ENCODE measurements around the gene RDH14. TPM values are rescaled to one million over a fixed set of nuclear protein-coding genes. Genes with fewer than 3 reads are reported as not detected.

Gene RDH14, protein sequence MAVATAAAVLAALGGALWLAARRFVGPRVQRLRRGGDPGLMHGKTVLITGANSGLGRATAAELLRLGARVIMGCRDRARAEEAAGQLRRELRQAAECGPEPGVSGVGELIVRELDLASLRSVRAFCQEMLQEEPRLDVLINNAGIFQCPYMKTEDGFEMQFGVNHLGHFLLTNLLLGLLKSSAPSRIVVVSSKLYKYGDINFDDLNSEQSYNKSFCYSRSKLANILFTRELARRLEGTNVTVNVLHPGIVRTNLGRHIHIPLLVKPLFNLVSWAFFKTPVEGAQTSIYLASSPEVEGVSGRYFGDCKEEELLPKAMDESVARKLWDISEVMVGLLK
- 10 to 100 TPM in 3 of 4 donors, 1 to 10 TPM in 1; 9.7 to 31.6 (median 18.0) TPM for polyA plus RNA-seq
- long read RNA-seq, donor 1, result 0 reads
- long read RNA-seq, donor 2, transcript RDH14-201 (2 exons, 1,587 nt), result major isoform, 6 of 6 reads
- long read RNA-seq, donor 2, partial matches to known transcripts, result 0 of 6 reads
- long read RNA-seq, donor 2, other reads (novel, unspliced or antisense), result 0 of 6 reads
- long read RNA-seq, donor 3, transcript RDH14-201 (2 exons, 1,587 nt), result major isoform, 12 of 12 reads
- long read RNA-seq, donor 3, partial matches to known transcripts, result 0 of 12 reads
- long read RNA-seq, donor 3, other reads (novel, unspliced or antisense), result 0 of 12 reads
- long read RNA-seq, donor 4, partial matches to known transcripts, result 0 of 1 reads
- long read RNA-seq, donor 4, other reads (novel, unspliced or antisense), result 0 of 1 reads
- long read RNA-seq, donor 5, partial matches to known transcripts, result 0 of 4 reads
- long read RNA-seq, donor 5, other reads (novel, unspliced or antisense), result 0 of 4 reads
- long read RNA-seq, donor 6, transcript RDH14-201 (2 exons, 1,587 nt), result major isoform, 11 of 11 reads
- long read RNA-seq, donor 6, partial matches to known transcripts, result 0 of 11 reads
- long read RNA-seq, donor 6, other reads (novel, unspliced or antisense), result 0 of 11 reads
- long read RNA-seq, donor 7, result 0 reads
- long read RNA-seq, donor 8, result 0 reads
- long read RNA-seq, donor 9, partial matches to known transcripts, result 0 of 3 reads
- long read RNA-seq, donor 9, other reads (novel, unspliced or antisense), result 0 of 3 reads
- long read RNA-seq, donor 10, transcript RDH14-201 (2 exons, 1,587 nt), result major isoform, 21 of 21 reads
- long read RNA-seq, donor 10, partial matches to known transcripts, result 0 of 21 reads
- long read RNA-seq, donor 10, other reads (novel, unspliced or antisense), result 0 of 21 reads

GRCh38 chr2:18560031-18560796 lies at the start of gene RDH14:
TSS of gene RDH14 (minus strand) at chr2:18560653. CDS start at chr2:18560572, 81 bp downstream.
- H3K36me3 ChIP-seq (ENCODE audit: control insufficient read depth in 3 of 3, insufficient read depth in 2 of 3, low read depth in 1 of 3, low read length in 3 of 3), result peaks cover 1 to 4% (median 1%) of the 10 kb centered on the region in 3 donors
- H3K4me1 ChIP-seq (ENCODE audit: control insufficient read depth in 3 of 3, insufficient read depth in 2 of 3, low read depth in 1 of 3, low read length in 2 of 3), result peaks cover 6 to 16% (median 7%) of the 10 kb centered on the region in 3 donors
- H3K9me3 ChIP-seq (ENCODE audit: control insufficient read depth in 2 of 2, insufficient read depth in 1 of 2, low read depth in 1 of 2, low read length in 1 of 2), result peaks cover 3 to 4% of the 10 kb centered on the region in 2 donors
- H3K27ac ChIP-seq (ENCODE audit: low read depth in 1 of 3, low read length in 2 of 3), result peak within 1 kb of the TSS; percentile 93 to 100 (median 97)
- no peak for FAIRE-seq
- no peaks in the 10 kb centered on the region for H3K27me3 ChIP-seq (ENCODE audit: control insufficient read depth in 3 of 3, insufficient read depth in 3 of 3, low read length in 3 of 3)
- peak; percentile 96 to 98 for DNase-seq
- 1% methylated on average over 66 to 81 of the region's 81 CpGs for WGBS, 3 donors
- H3K4me3 ChIP-seq (ENCODE audit: low read depth in 1 of 3, low read length in 3 of 3), result peak within 1 kb of the TSS; percentile 63 to 91 (median 83)

- no peaks in the 10 kb centered on the region for H3K9me3 ChIP-seq (ENCODE audit: control insufficient read depth in 2 of 2, insufficient read depth in 1 of 2, low read depth in 1 of 2, low read length in 1 of 2)
- peaks cover 0 to under 1% (median 0%) of the 10 kb centered on the region in 3 donors for H3K4me1 ChIP-seq (ENCODE audit: control insufficient read depth in 3 of 3, insufficient read depth in 2 of 3, low read depth in 1 of 3, low read length in 2 of 3)
- no peak overlapping the region for H3K27ac ChIP-seq (ENCODE audit: low read depth in 1 of 3, low read length in 2 of 3)
- no peaks in the 10 kb centered on the region for H3K27me3 ChIP-seq (ENCODE audit: control insufficient read depth in 3 of 3, insufficient read depth in 3 of 3, low read length in 3 of 3)
- no peak overlapping the region for H3K4me3 ChIP-seq (ENCODE audit: low read depth in 1 of 3, low read length in 3 of 3)
- no peaks in the 10 kb centered on the region for H3K36me3 ChIP-seq (ENCODE audit: control insufficient read depth in 3 of 3, insufficient read depth in 2 of 3, low read depth in 1 of 3, low read length in 3 of 3)
- WGBS, 3 donors, result 59 to 94% (median 82%) methylated on average over 1 of the region's 1 CpG
- FAIRE-seq (no peak), DNase-seq (no peak)
These were observed 49.6 kb upstream of the RDH14 start for GRCh38 chr2:18610090-18610489.

- Histone ChIP-seq H3K27ac (ENCODE audit: low read depth in 1 of 3, low read length in 2 of 3) (no peak overlapping the region), H3K36me3 (ENCODE audit: control insufficient read depth in 3 of 3, insufficient read depth in 2 of 3, low read depth in 1 of 3, low read length in 3 of 3) (no peaks in the 10 kb centered on the region), H3K4me3 (ENCODE audit: low read depth in 1 of 3, low read length in 3 of 3) (no peak overlapping the region), H3K9me3 (ENCODE audit: control insufficient read depth in 2 of 2, insufficient read depth in 1 of 2, low read depth in 1 of 2, low read length in 1 of 2) (no peaks in the 10 kb centered on the region), H3K4me1 (ENCODE audit: control insufficient read depth in 3 of 3, insufficient read depth in 2 of 3, low read depth in 1 of 3, low read length in 2 of 3) (peaks cover 0 to 2% (median 0%) of the 10 kb centered on the region in 3 donors), H3K27me3 (ENCODE audit: control insufficient read depth in 3 of 3, insufficient read depth in 3 of 3, low read length in 3 of 3) (no peaks in the 10 kb centered on the region)
- DNase-seq (no peak), FAIRE-seq (no peak)
These were observed 44.7 kb upstream of the RDH14 start for GRCh38 chr2:18605115-18605514.

- H3K27ac ChIP-seq (ENCODE audit: low read depth in 1 of 3, low read length in 2 of 3), result no peak overlapping the region
- H3K4me1 ChIP-seq (ENCODE audit: control insufficient read depth in 3 of 3, insufficient read depth in 2 of 3, low read depth in 1 of 3, low read length in 2 of 3), result peaks cover 0 to 2% (median 0%) of the 10 kb centered on the region in 3 donors
- H3K27me3 ChIP-seq (ENCODE audit: control insufficient read depth in 3 of 3, insufficient read depth in 3 of 3, low read length in 3 of 3), result no peaks in the 10 kb centered on the region
- FAIRE-seq (no peak), DNase-seq (no peak)
- no peaks in the 10 kb centered on the region for H3K36me3 ChIP-seq (ENCODE audit: control insufficient read depth in 3 of 3, insufficient read depth in 2 of 3, low read depth in 1 of 3, low read length in 3 of 3)
- WGBS, 3 donors, result 60 to 84% (median 84%) methylated on average over 2 of the region's 2 CpGs
- H3K4me3 ChIP-seq (ENCODE audit: low read depth in 1 of 3, low read length in 3 of 3), result no peak overlapping the region
- H3K9me3 ChIP-seq (ENCODE audit: control insufficient read depth in 2 of 2, insufficient read depth in 1 of 2, low read depth in 1 of 2, low read length in 1 of 2), result no peaks in the 10 kb centered on the region
These were observed 44.1 kb upstream of the RDH14 start for GRCh38 chr2:18604531-18604885.

- Histone ChIP-seq H3K27me3 (ENCODE audit: control insufficient read depth in 3 of 3, insufficient read depth in 3 of 3, low read length in 3 of 3) (no peaks in the 10 kb centered on the region), H3K9me3 (ENCODE audit: control insufficient read depth in 2 of 2, insufficient read depth in 1 of 2, low read depth in 1 of 2, low read length in 1 of 2) (no peaks in the 10 kb centered on the region), H3K4me3 (ENCODE audit: low read depth in 1 of 3, low read length in 3 of 3) (no peak overlapping the region), H3K27ac (ENCODE audit: low read depth in 1 of 3, low read length in 2 of 3) (no peak overlapping the region), H3K36me3 (ENCODE audit: control insufficient read depth in 3 of 3, insufficient read depth in 2 of 3, low read depth in 1 of 3, low read length in 3 of 3) (no peaks in the 10 kb centered on the region), H3K4me1 (ENCODE audit: control insufficient read depth in 3 of 3, insufficient read depth in 2 of 3, low read depth in 1 of 3, low read length in 2 of 3) (peaks cover 0 to 2% (median 0%) of the 10 kb centered on the region in 3 donors)
- DNase-seq, result no peak
- FAIRE-seq, result no peak
- WGBS, 3 donors, result 88 to 93% (median 93%) methylated on average over 3 of the region's 3 CpGs
These were observed 43.5 kb upstream of the RDH14 start for GRCh38 chr2:18603854-18604530.

DNA sequence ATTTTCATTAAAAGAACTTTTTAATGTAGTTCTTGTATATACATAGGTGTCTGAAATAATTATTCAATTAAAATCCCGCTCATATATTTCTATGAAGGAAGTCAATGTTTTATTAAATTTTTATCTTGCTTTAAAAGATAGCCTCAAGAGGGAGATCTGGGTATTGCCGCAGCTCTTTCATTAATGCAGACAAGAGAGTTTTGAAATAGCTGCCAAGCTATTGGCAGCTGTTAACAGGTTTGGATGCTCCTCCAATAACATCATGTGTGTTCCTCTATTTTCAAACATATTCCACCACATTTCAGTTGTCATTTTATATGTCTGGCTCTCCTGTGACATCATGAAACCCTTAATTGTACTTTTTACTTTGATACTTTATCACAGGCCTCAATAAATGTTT lies 41.8 kb upstream of the RDH14 start:
- no peaks in the 10 kb centered on the region for H3K36me3 ChIP-seq (ENCODE audit: control insufficient read depth in 3 of 3, insufficient read depth in 2 of 3, low read depth in 1 of 3, low read length in 3 of 3)
- H3K27me3 ChIP-seq (ENCODE audit: control insufficient read depth in 3 of 3, insufficient read depth in 3 of 3, low read length in 3 of 3), result no peaks in the 10 kb centered on the region
- FAIRE-seq (no peak), DNase-seq (no peak)
- H3K27ac ChIP-seq (ENCODE audit: low read depth in 1 of 3, low read length in 2 of 3), result no peak overlapping the region
- H3K9me3 ChIP-seq (ENCODE audit: control insufficient read depth in 2 of 2, insufficient read depth in 1 of 2, low read depth in 1 of 2, low read length in 1 of 2), result no peaks in the 10 kb centered on the region
- 90 to 92% (median 91%) methylated on average over 2 of the region's 2 CpGs for WGBS, 3 donors
- peaks cover 0 to 2% (median 0%) of the 10 kb centered on the region in 3 donors for H3K4me1 ChIP-seq (ENCODE audit: control insufficient read depth in 3 of 3, insufficient read depth in 2 of 3, low read depth in 1 of 3, low read length in 2 of 3)
- no peak overlapping the region for H3K4me3 ChIP-seq (ENCODE audit: low read depth in 1 of 3, low read length in 3 of 3)

GRCh38 chr2:18600255-18600613 lies 39.8 kb upstream of the RDH14 start:
- 35 to 54% (median 50%) methylated on average over 2 of the region's 2 CpGs for WGBS, 3 donors
- H3K9me3 ChIP-seq (ENCODE audit: control insufficient read depth in 2 of 2, insufficient read depth in 1 of 2, low read depth in 1 of 2, low read length in 1 of 2), result peaks cover 0 to 3% of the 10 kb centered on the region in 2 donors
- no peaks in the 10 kb centered on the region for H3K36me3 ChIP-seq (ENCODE audit: control insufficient read depth in 3 of 3, insufficient read depth in 2 of 3, low read depth in 1 of 3, low read length in 3 of 3)
- H3K27ac ChIP-seq (ENCODE audit: low read depth in 1 of 3, low read length in 2 of 3), result no peak overlapping the region
- H3K27me3 ChIP-seq (ENCODE audit: control insufficient read depth in 3 of 3, insufficient read depth in 3 of 3, low read length in 3 of 3), result no peaks in the 10 kb centered on the region
- no peak overlapping the region for H3K4me3 ChIP-seq (ENCODE audit: low read depth in 1 of 3, low read length in 3 of 3)
- FAIRE-seq, result no peak
- no peak for DNase-seq
- H3K4me1 ChIP-seq (ENCODE audit: control insufficient read depth in 3 of 3, insufficient read depth in 2 of 3, low read depth in 1 of 3, low read length in 2 of 3), result peaks cover 0 to 2% (median 0%) of the 10 kb centered on the region in 3 donors

Measured in small intestine (tissue), 16 donors.